Central memory CD8-positive, alpha-beta T cell (primary cell): ENCODE measurements around the gene LDAH.
A peak's percentile ranks its signal among the peaks of the same experiment; 100 is the strongest.
"Not testable (repeated sequence)": the region's sequence is repeated elsewhere in the genome, so short reads cannot be mapped to it uniquely, and the experiment has no call there.

Experiments
- ATAC-seq: fragments of 150-1000 bp; cut with Tn5 transposase; replicated peaks from 2 replicates; pipeline ENCODE4 v1.10.0; 2022; ENCODE audit warnings: mild to moderate bottlenecking, moderate FRiP score, moderate number of reproducible peaks; ENCODE audit not compliant: poor library complexity, severe bottlenecking; ENCODE audit errors: extremely low read depth
- DNase-seq, 2 donors: peaks; one replicate each; pipeline ENCODE4 v3.0.0; 2021; ENCODE audit warnings: low spot score in 2 of 2
- H3K27ac Mint-ChIP-seq: one replicate; pipeline ENCODE4 v1.8.0; 2022; ENCODE audit warnings: low read depth, mild to moderate bottlenecking, moderate library complexity, mixed read lengths
- H3K27me3 Mint-ChIP-seq: one replicate; pipeline ENCODE4 v1.8.0; 2022; ENCODE audit warnings: mixed read lengths
- H3K36me3 Mint-ChIP-seq: one replicate; pipeline ENCODE4 v1.8.0; 2022; ENCODE audit warnings: mild to moderate bottlenecking, moderate library complexity, mixed read lengths; ENCODE audit not compliant: insufficient read depth
- H3K4me1 Mint-ChIP-seq: one replicate; pipeline ENCODE4 v1.8.0; 2022; ENCODE audit warnings: mixed read lengths
- H3K4me3 Mint-ChIP-seq: one replicate; pipeline ENCODE4 v1.8.0; 2022; ENCODE audit warnings: mild to moderate bottlenecking, moderate library complexity, mixed read lengths
- H3K9me3 Mint-ChIP-seq: one replicate; pipeline ENCODE4 v1.8.0; 2022; ENCODE audit warnings: mixed read lengths

Gene LDAH

GRCh38 chr2:20823917-20824316 lies 1.0 kb upstream of the LDAH start:
- DNase-seq (no peak), ATAC-seq (no peak)
- Mint-ChIP-seq H3K4me1 (peaks cover 17% of the 10 kb centered on the region), H3K27me3 (no peaks in the 10 kb centered on the region), H3K27ac (no peak overlapping the region), H3K9me3 (no peaks in the 10 kb centered on the region), H3K4me3 (peak overlapping the region; percentile 92), H3K36me3 (peaks cover 16% of the 10 kb centered on the region)

GRCh38 chr2:20818820-20819219 lies 4.1 kb downstream of the LDAH start:
- H3K4me1 Mint-ChIP-seq, result peaks cover 43% of the 10 kb centered on the region
- no peak overlapping the region for H3K4me3 Mint-ChIP-seq

GRCh38 chr2:20815216-20815615 lies 7.7 kb downstream of the LDAH start:
- H3K27ac Mint-ChIP-seq, result no peak overlapping the region
- ATAC-seq (no peak), DNase-seq (no peak)
- H3K4me1 Mint-ChIP-seq, result peaks cover 34% of the 10 kb centered on the region
- H3K9me3 Mint-ChIP-seq, result no peaks in the 10 kb centered on the region
- H3K27me3 Mint-ChIP-seq, result no peaks in the 10 kb centered on the region
- H3K36me3 Mint-ChIP-seq, result no peaks in the 10 kb centered on the region
- H3K4me3 Mint-ChIP-seq, result no peak overlapping the region

More at GRCh38 chr2:20818820-20819219, 4.1 kb downstream of the LDAH start:
- no peaks in the 10 kb centered on the region for H3K9me3 Mint-ChIP-seq
- no peaks in the 10 kb centered on the region for H3K27me3 Mint-ChIP-seq
- DNase-seq (no peak), ATAC-seq (no peak)
- no peak overlapping the region for H3K27ac Mint-ChIP-seq
- peaks cover 16% of the 10 kb centered on the region for H3K36me3 Mint-ChIP-seq

GRCh38 chr2:20812779-20813178 lies 10.1 kb downstream of the LDAH start:
- no peaks in the 10 kb centered on the region for H3K27me3 Mint-ChIP-seq
- peaks cover 2% of the 10 kb centered on the region for H3K36me3 Mint-ChIP-seq
- H3K27ac Mint-ChIP-seq, result no peak overlapping the region
- ATAC-seq, result no peak
- H3K9me3 Mint-ChIP-seq, result no peaks in the 10 kb centered on the region
- DNase-seq, result no peak
- H3K4me3 Mint-ChIP-seq, result no peak overlapping the region
- peaks cover 17% of the 10 kb centered on the region for H3K4me1 Mint-ChIP-seq

GRCh38 chr2:20806286-20806685 lies 16.6 kb downstream of the LDAH start:
- DNase-seq, result no peak
- H3K36me3 Mint-ChIP-seq, result peaks cover 2% of the 10 kb centered on the region
- H3K27me3 Mint-ChIP-seq, result no peaks in the 10 kb centered on the region

GRCh38 chr2:20803974-20804373 lies 18.9 kb downstream of the LDAH start:
- peaks cover 5% of the 10 kb centered on the region for H3K36me3 Mint-ChIP-seq
- peaks cover 10% of the 10 kb centered on the region for H3K4me1 Mint-ChIP-seq
- no peak overlapping the region for H3K27ac Mint-ChIP-seq
- no peaks in the 10 kb centered on the region for H3K27me3 Mint-ChIP-seq
- no peaks in the 10 kb centered on the region for H3K9me3 Mint-ChIP-seq
- DNase-seq, result no peak
- no peak for ATAC-seq
- no peak overlapping the region for H3K4me3 Mint-ChIP-seq

More at GRCh38 chr2:20806286-20806685, 16.6 kb downstream of the LDAH start:
- H3K9me3 Mint-ChIP-seq, result no peaks in the 10 kb centered on the region
- peaks cover 10% of the 10 kb centered on the region for H3K4me1 Mint-ChIP-seq
- no peak overlapping the region for H3K4me3 Mint-ChIP-seq
- H3K27ac Mint-ChIP-seq, result no peak overlapping the region
- ATAC-seq, result no peak

- no peak for ATAC-seq
- H3K4me3 Mint-ChIP-seq, result no peak overlapping the region
Observed at GRCh38 chr2:20803226-20803682, 19.6 kb downstream of the LDAH start.

GRCh38 chr2:20797096-20797495 lies 25.8 kb downstream of the LDAH start:
- no peak overlapping the region for H3K27ac Mint-ChIP-seq
- no peaks in the 10 kb centered on the region for H3K27me3 Mint-ChIP-seq
- H3K4me1 Mint-ChIP-seq, result peaks cover 16% of the 10 kb centered on the region
- ATAC-seq, result no peak
- no peaks in the 10 kb centered on the region for H3K9me3 Mint-ChIP-seq
- DNase-seq, result no peak
- peaks cover 12% of the 10 kb centered on the region for H3K36me3 Mint-ChIP-seq
- H3K4me3 Mint-ChIP-seq, result no peak overlapping the region

More at GRCh38 chr2:20803226-20803682, 19.6 kb downstream of the LDAH start:
- no peak for DNase-seq
- peaks cover 10% of the 10 kb centered on the region for H3K4me1 Mint-ChIP-seq
- H3K27me3 Mint-ChIP-seq, result no peaks in the 10 kb centered on the region
- no peak overlapping the region for H3K27ac Mint-ChIP-seq
- H3K9me3 Mint-ChIP-seq, result no peaks in the 10 kb centered on the region
- H3K36me3 Mint-ChIP-seq, result peaks cover 7% of the 10 kb centered on the region

GRCh38 chr2:20796374-20796791 lies 26.5 kb downstream of the LDAH start:
- DNase-seq, result no peak
- no peaks in the 10 kb centered on the region for H3K9me3 Mint-ChIP-seq
- H3K4me1 Mint-ChIP-seq, result peaks cover 16% of the 10 kb centered on the region
- ATAC-seq, result no peak
- H3K27me3 Mint-ChIP-seq, result no peaks in the 10 kb centered on the region
- peaks cover 12% of the 10 kb centered on the region for H3K36me3 Mint-ChIP-seq
- H3K4me3 Mint-ChIP-seq, result no peak overlapping the region
- H3K27ac Mint-ChIP-seq, result no peak overlapping the region

GRCh38 chr2:20793944-20794343 lies 29.0 kb downstream of the LDAH start:
- not testable (repeated sequence) for H3K27me3 Mint-ChIP-seq, DNase-seq, H3K4me3 Mint-ChIP-seq, H3K9me3 Mint-ChIP-seq, H3K27ac Mint-ChIP-seq, ATAC-seq
- peaks cover 13% of the 10 kb centered on the region for H3K36me3 Mint-ChIP-seq
- peaks cover 22% of the 10 kb centered on the region for H3K4me1 Mint-ChIP-seq

- Mint-ChIP-seq H3K4me1 (peaks cover 7% of the 10 kb centered on the region), H3K27me3 (no peaks in the 10 kb centered on the region), H3K4me3 (no peak overlapping the region), H3K36me3 (peaks cover 6% of the 10 kb centered on the region), H3K9me3 (no peaks in the 10 kb centered on the region), H3K27ac (no peak overlapping the region)
- ATAC-seq, result no peak
- DNase-seq, result no peak
Observed at GRCh38 chr2:20781656-20782265, 41.1 kb downstream of the LDAH start.

GRCh38 chr2:20771299-20771698 lies 51.6 kb downstream of the LDAH start:
- Mint-ChIP-seq H3K9me3 (no peaks in the 10 kb centered on the region), H3K4me3 (no peak overlapping the region), H3K27ac (no peak overlapping the region), H3K36me3 (peaks cover 7% of the 10 kb centered on the region), H3K4me1 (peaks cover 8% of the 10 kb centered on the region), H3K27me3 (no peaks in the 10 kb centered on the region)
- ATAC-seq (no peak), DNase-seq (no peak)

- DNase-seq (no peak), ATAC-seq (no peak)
- Mint-ChIP-seq H3K9me3 (no peaks in the 10 kb centered on the region), H3K27ac (no peak overlapping the region), H3K36me3 (peaks cover 3% of the 10 kb centered on the region), H3K4me1 (peaks cover 8% of the 10 kb centered on the region), H3K27me3 (no peaks in the 10 kb centered on the region), H3K4me3 (no peak overlapping the region)
Observed at GRCh38 chr2:20766798-20767644, 55.9 kb downstream of the LDAH start.
